Stimulated activated naive B cell treated with anti-CD40 and anti-IgM and Interleukin-4, amounts not matched to agents 10 μg/mL and 1 μg/mL and 100 μg/mL, for 72 hours (primary cell): ENCODE measurements around the gene ARHGEF7.
"Not testable (repeated sequence)": the region's sequence is repeated elsewhere in the genome, so short reads cannot be mapped to it uniquely, and the experiment has no call there.

Source experiments
- ATAC-seq, 2 donors: fragments of 150-1000 bp; cut with Tn5 transposase; replicated peaks; 2 replicates each; pipeline ENCODE4 v1.10.0; 2021; ENCODE audit warnings: moderate library complexity in 1 of 2
- DNase-seq: peaks from one replicate; pipeline ENCODE4 v3.0.0; 2021
- H3K27ac Mint-ChIP-seq: one replicate; pipeline ENCODE4 v1.8.0; 2022; ENCODE audit warnings: mild to moderate bottlenecking, mixed read lengths
- H3K27me3 Mint-ChIP-seq, 2 donors: one replicate each; pipeline ENCODE4 v1.8.0; 2022; ENCODE audit warnings: mixed read lengths in 2 of 2
- H3K36me3 Mint-ChIP-seq, 2 donors: one replicate each; pipeline ENCODE4 v1.8.0; 2022; ENCODE audit warnings: mixed read lengths in 2 of 2, mild to moderate bottlenecking in 1 of 2
- H3K4me1 Mint-ChIP-seq, 2 donors: one replicate each; pipeline ENCODE4 v1.8.0; 2022; ENCODE audit warnings: mixed read lengths in 2 of 2, mild to moderate bottlenecking in 1 of 2
- H3K4me3 Mint-ChIP-seq, 2 donors: one replicate each; pipeline ENCODE4 v1.8.0; 2022; ENCODE audit warnings: mild to moderate bottlenecking in 2 of 2, mixed read lengths in 2 of 2, moderate library complexity in 1 of 2
- H3K9me3 Mint-ChIP-seq, 2 donors: one replicate each; pipeline ENCODE4 v1.8.0; 2022; ENCODE audit warnings: mixed read lengths in 2 of 2, mild to moderate bottlenecking in 1 of 2

The ARHGEF7 gene

GRCh38 chr13:111253365-111253872, 138.3 kb downstream of the ARHGEF7 start:
- Mint-ChIP-seq H3K27ac (no peak overlapping the region), H3K4me1 (peaks cover 21 to 23% of the 10 kb centered on the region in 2 donors), H3K27me3 (no peaks in the 10 kb centered on the region), H3K4me3 (no peak overlapping the region), H3K36me3 (peaks cover 70 to 87% of the 10 kb centered on the region in 2 donors), H3K9me3 (peaks cover 1 to 4% of the 10 kb centered on the region in 2 donors)
- ATAC-seq (no peak), DNase-seq (no peak)

- H3K36me3 Mint-ChIP-seq, result peaks cover 75 to 89% of the 10 kb centered on the region in 2 donors
- H3K4me1 Mint-ChIP-seq, result peaks cover 19% of the 10 kb centered on the region in 2 donors
- no peak overlapping the region for H3K4me3 Mint-ChIP-seq
- H3K9me3 Mint-ChIP-seq, result peaks cover 5 to 8% of the 10 kb centered on the region in 2 donors
- no peak for DNase-seq
- no peaks in the 10 kb centered on the region for H3K27me3 Mint-ChIP-seq
- H3K27ac Mint-ChIP-seq, result peak overlapping the region; percentile 73
- ATAC-seq, result no peak
These were observed 140.2 kb downstream of the ARHGEF7 start for GRCh38 chr13:111255228-111255790.

GRCh38 chr13:111256458-111256857, 141.3 kb downstream of the ARHGEF7 start:
- ATAC-seq (no peak), DNase-seq (no peak)
- H3K36me3 Mint-ChIP-seq, result peaks cover 66 to 85% of the 10 kb centered on the region in 2 donors
- peaks cover 5 to 8% of the 10 kb centered on the region in 2 donors for H3K9me3 Mint-ChIP-seq
- H3K27me3 Mint-ChIP-seq, result no peaks in the 10 kb centered on the region
- H3K4me1 Mint-ChIP-seq, result peaks cover 9% of the 10 kb centered on the region in 2 donors
- no peak overlapping the region for H3K4me3 Mint-ChIP-seq
- H3K27ac Mint-ChIP-seq, result peak overlapping the region; percentile 17

GRCh38 chr13:111256946-111257345, 141.8 kb downstream of the ARHGEF7 start:
- no peak for ATAC-seq
- Mint-ChIP-seq H3K36me3 (peaks cover 63 to 83% of the 10 kb centered on the region in 2 donors), H3K9me3 (peaks cover 5 to 8% of the 10 kb centered on the region in 2 donors), H3K4me1 (peaks cover 4 to 6% of the 10 kb centered on the region in 2 donors), H3K27me3 (no peaks in the 10 kb centered on the region), H3K4me3 (no peak overlapping the region), H3K27ac (no peak overlapping the region)
- no peak for DNase-seq

DNA sequence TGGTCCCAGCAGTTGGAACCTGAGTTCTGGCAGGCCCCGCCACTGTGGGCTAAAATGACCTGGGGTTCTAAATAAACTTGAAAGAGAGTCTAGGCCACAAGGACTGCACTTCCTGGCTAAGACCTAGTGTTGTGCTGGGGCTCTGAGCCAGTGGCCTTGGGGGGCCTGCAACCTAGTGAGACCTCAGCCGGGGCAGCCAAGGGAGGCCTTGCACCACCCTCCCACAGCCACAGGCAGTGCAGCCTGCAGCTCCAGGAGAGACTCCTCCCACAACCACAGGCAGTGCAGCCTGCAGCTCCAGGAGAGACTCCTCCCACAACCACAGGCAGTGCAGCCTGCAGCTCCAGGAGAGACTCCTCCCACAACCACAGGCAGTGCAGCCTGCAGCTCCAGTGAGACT, 142.8 kb downstream of the ARHGEF7 start:
- H3K27ac Mint-ChIP-seq, H3K4me3 Mint-ChIP-seq, H3K9me3 Mint-ChIP-seq, H3K27me3 Mint-ChIP-seq, ATAC-seq, H3K4me1 Mint-ChIP-seq, DNase-seq: not testable (repeated sequence)
- H3K36me3 Mint-ChIP-seq, result peaks cover 63 to 84% of the 10 kb centered on the region in 2 donors

DNA sequence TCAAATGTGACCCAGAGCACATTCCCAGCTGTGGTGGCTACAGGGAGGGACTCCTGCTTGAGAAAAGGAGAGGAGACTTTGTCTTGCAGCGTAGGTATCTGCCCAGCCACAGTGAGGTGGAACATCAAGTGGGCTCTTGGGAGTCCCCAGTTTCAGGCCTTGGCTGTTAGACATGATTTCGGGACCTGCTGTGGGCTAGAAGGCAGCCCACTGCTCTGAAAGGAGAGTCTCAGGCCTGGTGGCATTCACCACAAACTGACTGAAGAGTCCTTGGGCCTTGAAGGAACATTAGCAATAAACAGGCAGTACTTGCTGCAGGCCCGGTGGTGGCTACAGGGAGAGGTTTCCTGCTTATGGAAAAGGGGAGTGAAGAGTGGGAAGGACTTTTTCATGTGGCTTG, 143.5 kb downstream of the ARHGEF7 start:
- no peak overlapping the region for H3K27ac Mint-ChIP-seq
- no peak overlapping the region for H3K4me3 Mint-ChIP-seq
- peaks cover 0 to 10% of the 10 kb centered on the region in 2 donors for H3K4me1 Mint-ChIP-seq

DNA sequence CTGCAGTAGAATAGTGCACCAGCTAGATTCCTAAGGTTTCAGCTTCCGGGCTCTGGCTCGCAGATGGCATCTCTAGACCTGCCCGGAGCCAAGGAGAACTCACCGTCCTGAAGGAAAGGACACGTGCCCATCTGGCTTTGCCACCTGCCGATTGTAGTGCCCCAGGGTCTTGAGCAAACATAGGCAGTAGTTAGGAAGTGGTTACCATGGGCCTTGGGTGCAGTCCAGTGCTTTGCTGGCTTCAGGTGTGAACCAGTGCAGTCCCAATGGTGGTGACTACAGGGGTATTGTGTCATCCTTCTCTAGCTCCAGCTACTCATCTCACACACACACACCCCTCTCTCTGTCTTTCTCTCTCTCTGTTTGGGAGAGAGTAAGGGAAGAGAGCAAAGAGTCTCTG, 143.9 kb downstream of the ARHGEF7 start:
- ATAC-seq (no peak), DNase-seq (no peak)
- Mint-ChIP-seq H3K9me3 (peaks cover 5 to 8% of the 10 kb centered on the region in 2 donors), H3K27me3 (no peaks in the 10 kb centered on the region), H3K27ac (peak overlapping the region; percentile 31), H3K4me3 (no peak overlapping the region), H3K4me1 (peaks cover 0 to 10% of the 10 kb centered on the region in 2 donors), H3K36me3 (peaks cover 55 to 75% of the 10 kb centered on the region in 2 donors)

More for the DNA sequence above, 143.5 kb downstream of the ARHGEF7 start:
- no peak for ATAC-seq
- peaks cover 5 to 8% of the 10 kb centered on the region in 2 donors for H3K9me3 Mint-ChIP-seq
- H3K27me3 Mint-ChIP-seq, result no peaks in the 10 kb centered on the region
- DNase-seq, result no peak
- H3K36me3 Mint-ChIP-seq, result peaks cover 59 to 79% of the 10 kb centered on the region in 2 donors

- H3K27ac Mint-ChIP-seq, result no peak overlapping the region
- peaks cover 4 to 8% of the 10 kb centered on the region in 2 donors for H3K9me3 Mint-ChIP-seq
- H3K27me3 Mint-ChIP-seq, result no peaks in the 10 kb centered on the region
- no peak for DNase-seq
- no peak overlapping the region for H3K4me3 Mint-ChIP-seq
- H3K4me1 Mint-ChIP-seq, result peaks cover 5 to 11% of the 10 kb centered on the region in 2 donors
- ATAC-seq, result no peak
- peaks cover 55 to 73% of the 10 kb centered on the region in 2 donors for H3K36me3 Mint-ChIP-seq
These were observed 146.2 kb downstream of the ARHGEF7 start for GRCh38 chr13:111261326-111261725.

DNA sequence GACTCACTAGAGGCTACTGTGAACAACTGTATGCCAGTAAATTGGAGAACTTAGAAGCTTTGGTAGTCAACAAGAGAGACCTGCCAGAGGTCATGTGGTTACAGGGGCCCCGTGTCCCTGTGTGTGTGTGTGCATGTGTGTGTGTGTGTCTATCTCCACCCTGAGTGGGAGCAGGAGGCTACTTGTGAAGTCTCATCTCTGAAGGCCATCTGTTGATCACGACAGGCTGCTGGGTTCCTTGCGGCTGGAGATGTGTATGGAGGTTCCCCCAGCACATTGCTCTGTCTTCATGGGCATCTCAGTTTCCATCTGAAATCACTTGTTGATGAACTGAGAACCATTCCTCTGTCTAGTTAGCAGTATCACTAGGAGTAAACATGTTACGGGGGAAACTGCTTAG, 147.2 kb downstream of the ARHGEF7 start:
- H3K36me3 Mint-ChIP-seq, result peaks cover 50 to 71% of the 10 kb centered on the region in 2 donors
- H3K27ac Mint-ChIP-seq, result peak overlapping the region; percentile 39
- no peak overlapping the region for H3K4me3 Mint-ChIP-seq
- H3K9me3 Mint-ChIP-seq, result peaks cover 4 to 5% of the 10 kb centered on the region in 2 donors
- no peaks in the 10 kb centered on the region for H3K27me3 Mint-ChIP-seq
- no peak for ATAC-seq
- H3K4me1 Mint-ChIP-seq, result peaks cover 7 to 11% of the 10 kb centered on the region in 2 donors
- DNase-seq, result no peak

GRCh38 chr13:111262715-111263114, 147.6 kb downstream of the ARHGEF7 start:
- DNase-seq (no peak), ATAC-seq (no peak)
- Mint-ChIP-seq H3K27ac (no peak overlapping the region), H3K9me3 (peaks cover 4 to 5% of the 10 kb centered on the region in 2 donors), H3K27me3 (no peaks in the 10 kb centered on the region), H3K4me1 (peaks cover 7 to 11% of the 10 kb centered on the region in 2 donors), H3K4me3 (no peak overlapping the region), H3K36me3 (peaks cover 48 to 70% of the 10 kb centered on the region in 2 donors)

DNA sequence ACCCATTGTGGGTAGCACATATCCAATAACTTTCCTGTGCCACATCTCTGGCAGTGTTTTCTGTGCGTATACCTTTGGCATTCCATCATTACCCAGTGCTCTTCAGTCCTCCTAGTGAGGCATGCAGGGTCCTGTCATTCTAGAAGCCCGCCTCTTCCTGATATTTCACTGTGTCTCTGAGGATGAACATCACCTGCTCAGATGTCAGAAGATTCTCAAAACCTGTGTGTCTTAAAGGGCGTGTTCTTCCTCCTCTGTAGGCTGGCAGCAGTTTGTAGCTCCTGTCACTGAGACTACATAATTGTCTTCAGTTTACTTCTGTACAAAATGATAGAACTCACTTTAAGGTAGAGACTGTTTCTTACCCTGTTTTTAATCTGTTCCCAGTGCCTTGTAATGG, 148.5 kb downstream of the ARHGEF7 start:
- no peak for ATAC-seq
- Mint-ChIP-seq H3K4me1 (peaks cover 7 to 11% of the 10 kb centered on the region in 2 donors), H3K9me3 (peaks cover 4 to 5% of the 10 kb centered on the region in 2 donors), H3K27ac (peak overlapping the region; percentile 10), H3K4me3 (no peak overlapping the region), H3K27me3 (no peaks in the 10 kb centered on the region), H3K36me3 (peaks cover 40 to 61% of the 10 kb centered on the region in 2 donors)
- DNase-seq, result no peak

DNA sequence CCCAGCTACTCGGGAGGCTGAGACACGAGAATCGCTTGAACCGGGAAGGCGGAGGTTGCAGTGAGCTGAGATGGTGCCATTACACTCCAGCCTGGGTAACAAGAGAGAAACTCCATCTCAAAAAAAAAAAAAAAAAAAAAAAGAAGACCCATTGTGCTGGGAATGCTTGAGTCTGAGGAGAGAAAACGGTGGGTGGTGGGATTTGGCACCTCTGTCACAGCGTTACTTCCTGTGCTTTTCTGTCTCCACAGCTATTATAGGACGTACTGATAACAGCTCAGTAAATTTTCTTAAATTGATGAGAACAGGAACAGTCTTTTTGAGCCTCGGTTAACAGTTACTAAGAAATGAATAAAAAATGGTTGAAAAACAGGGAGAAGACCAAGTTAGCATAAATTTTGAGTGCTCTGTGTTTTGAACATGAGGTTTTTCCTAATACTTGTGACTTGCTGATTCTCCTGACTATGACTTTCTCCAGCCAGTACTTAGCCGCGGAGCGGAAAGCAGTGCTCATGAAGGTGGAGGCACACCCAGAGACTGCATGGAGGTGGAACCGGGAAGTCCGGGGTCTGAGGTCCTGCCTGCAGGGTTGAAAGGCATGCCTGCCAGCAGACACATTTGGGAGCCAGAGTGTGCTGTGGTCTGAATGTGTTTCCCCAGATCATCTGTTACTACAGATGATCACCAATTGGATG, 150.0 kb downstream of the ARHGEF7 start:
- peaks cover 9 to 11% of the 10 kb centered on the region in 2 donors for H3K4me1 Mint-ChIP-seq
- DNase-seq (no peak), ATAC-seq (no peak)
- H3K9me3 Mint-ChIP-seq, result peaks cover 0 to under 1% of the 10 kb centered on the region in 2 donors
- H3K27ac Mint-ChIP-seq, result peak overlapping the region; percentile 5
- peaks cover 34 to 58% of the 10 kb centered on the region in 2 donors for H3K36me3 Mint-ChIP-seq
- no peaks in the 10 kb centered on the region for H3K27me3 Mint-ChIP-seq
- H3K4me3 Mint-ChIP-seq, result no peak overlapping the region

DNA sequence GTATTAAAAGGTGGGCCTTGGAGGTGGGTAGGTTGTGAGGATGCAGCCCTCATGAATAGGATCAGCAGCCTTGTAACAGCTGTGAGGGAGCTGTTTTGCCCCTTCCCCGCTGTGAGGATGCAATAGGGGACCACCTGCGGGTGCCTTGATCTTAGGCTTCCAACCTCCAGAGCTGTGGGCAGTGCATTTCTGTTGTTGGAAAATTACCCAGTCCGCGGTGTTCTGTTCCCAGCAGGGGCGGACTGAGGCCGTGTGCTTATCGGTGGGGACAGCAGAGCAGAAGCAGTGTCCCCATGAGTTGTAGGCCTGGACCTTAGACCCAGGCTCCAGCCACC, 150.6 kb downstream of the ARHGEF7 start:
- no peak for DNase-seq
- peaks cover 36 to 59% of the 10 kb centered on the region in 2 donors for H3K36me3 Mint-ChIP-seq

DNA sequence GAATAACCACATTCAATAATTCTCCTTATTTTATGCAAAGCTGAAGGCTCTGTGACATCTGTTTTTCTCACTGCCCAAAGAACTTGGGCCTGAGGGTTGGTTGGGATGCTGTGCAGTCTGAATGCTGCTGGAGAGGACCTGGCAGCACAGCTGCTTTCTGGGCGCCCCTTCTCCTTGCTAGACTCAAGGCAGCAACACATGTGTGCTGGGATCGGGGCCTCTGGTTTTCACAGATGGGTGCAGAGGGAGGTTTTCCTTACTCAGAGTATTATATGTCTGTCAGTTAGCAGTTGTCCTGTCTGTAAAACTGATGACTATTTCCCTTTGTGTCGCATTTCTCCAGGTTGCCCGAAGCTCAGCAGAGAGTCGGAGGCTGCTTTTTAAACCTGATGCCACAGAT, 152.1 kb downstream of the ARHGEF7 start:
- peak overlapping the region; percentile 59 for H3K27ac Mint-ChIP-seq
- H3K27me3 Mint-ChIP-seq, result no peaks in the 10 kb centered on the region
- H3K36me3 Mint-ChIP-seq, result peaks cover 37 to 60% of the 10 kb centered on the region in 2 donors
- H3K4me1 Mint-ChIP-seq, result peaks cover 12 to 13% of the 10 kb centered on the region in 2 donors
- no peak overlapping the region for H3K4me3 Mint-ChIP-seq
- H3K9me3 Mint-ChIP-seq, result no peaks in the 10 kb centered on the region
- DNase-seq (no peak), ATAC-seq (no peak)

More for the DNA sequence above, 150.6 kb downstream of the ARHGEF7 start:
- Mint-ChIP-seq H3K27ac (peak overlapping the region; percentile 5), H3K27me3 (no peaks in the 10 kb centered on the region), H3K4me1 (peaks cover 12% of the 10 kb centered on the region in 2 donors), H3K4me3 (no peak overlapping the region), H3K9me3 (no peaks in the 10 kb centered on the region)
- ATAC-seq, result no peak

DNA sequence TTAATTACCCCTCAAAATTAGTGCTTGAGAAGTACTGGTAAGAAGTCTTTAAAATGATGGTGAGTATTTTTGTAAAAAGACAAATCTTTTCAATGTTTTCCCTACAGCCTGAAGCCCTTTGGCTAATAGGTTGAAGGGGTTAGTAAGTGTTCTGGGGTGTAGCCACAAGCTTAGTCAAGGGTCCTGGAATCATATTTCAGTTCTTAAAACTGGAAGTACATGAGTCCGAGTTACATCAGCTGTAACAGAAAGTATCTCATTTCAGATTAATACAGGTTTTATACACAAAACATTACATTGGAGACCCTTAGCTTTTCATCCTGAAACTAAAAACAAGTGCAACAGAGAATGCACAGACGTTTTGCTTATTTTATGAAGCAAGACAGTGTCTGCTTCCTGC, 152.7 kb downstream of the ARHGEF7 start:
- DNase-seq, result no peak
- Mint-ChIP-seq H3K27me3 (no peaks in the 10 kb centered on the region), H3K27ac (no peak overlapping the region), H3K36me3 (peaks cover 39 to 61% of the 10 kb centered on the region in 2 donors), H3K4me1 (peaks cover 11 to 12% of the 10 kb centered on the region in 2 donors), H3K4me3 (no peak overlapping the region), H3K9me3 (no peaks in the 10 kb centered on the region)
- no peak for ATAC-seq
